Measurements from ENCODE around the gene PARK7.
A peak's percentile ranks its signal among the peaks of the same experiment; 100 is the strongest.
"Not testable (repeated sequence)": the region's sequence is repeated elsewhere in the genome, so short reads cannot be mapped to it uniquely, and the experiment has no call there.

Gene PARK7

GRCh38 chr1:7948960-7949359, 12.6 kb upstream of the PARK7 start:
- no peak for DNase-seq

GRCh38 chr1:7952791-7953190, 8.7 kb upstream of the PARK7 start:
- not testable (repeated sequence) for DNase-seq

- peak; percentile 93 for DNase-seq
These were observed 7.5 kb upstream of the PARK7 start for GRCh38 chr1:7953850-7954609.

GRCh38 chr1:7954683-7955082, 6.8 kb upstream of the PARK7 start:
- DNase-seq: no peak

- DNase-seq: no peak
These were observed 5.1 kb upstream of the PARK7 start for GRCh38 chr1:7956218-7957032.

- no peak for DNase-seq
These were observed 1.3 kb upstream of the PARK7 start for GRCh38 chr1:7960165-7960564.

GRCh38 chr1:7960867-7961215, 670 bp upstream of the PARK7 start:
- no peak for DNase-seq

- peak; percentile 30 for DNase-seq
These were observed 464 bp downstream of the PARK7 start for GRCh38 chr1:7962014-7962335.

- no peak for DNase-seq
These were observed 1.3 kb downstream of the PARK7 start for GRCh38 chr1:7962636-7963377.

- not testable (repeated sequence) for DNase-seq
These were observed 1.8 kb downstream of the PARK7 start for GRCh38 chr1:7963378-7963730.

GRCh38 chr1:7963841-7964240, 2.3 kb downstream of the PARK7 start:
- DNase-seq: not testable (repeated sequence)

- no peak for DNase-seq
These were observed 3.0 kb downstream of the PARK7 start for GRCh38 chr1:7964476-7964875.

- peak; percentile 67 for DNase-seq
These were observed 5.7 kb downstream of the PARK7 start for GRCh38 chr1:7967196-7967595.

GRCh38 chr1:7967651-7968050, 6.1 kb downstream of the PARK7 start:
- no peak for DNase-seq

- no peak for DNase-seq
These were observed 8.7 kb downstream of the PARK7 start for GRCh38 chr1:7970246-7970645.

GRCh38 chr1:7971024-7971423, 9.5 kb downstream of the PARK7 start:
- DNase-seq: no peak

GRCh38 chr1:7972285-7972684, 10.8 kb downstream of the PARK7 start:
- no peak for DNase-seq

GRCh38 chr1:7973086-7973485, 11.6 kb downstream of the PARK7 start:
- DNase-seq: no peak

GRCh38 chr1:7975212-7975865, 13.8 kb downstream of the PARK7 start:
- DNase-seq: peak; percentile 45

- no peak for DNase-seq
These were observed 19.5 kb downstream of the PARK7 start for GRCh38 chr1:7980984-7981383.

- DNase-seq: no peak
These were observed 21.7 kb downstream of the PARK7 start for GRCh38 chr1:7983086-7983778.

GRCh38 chr1:7984811-7985210, 23.3 kb downstream of the PARK7 start:
- no peak for DNase-seq

Data from NCI-H1105 treated with DMSO at 0.1 percent for 48 hours (cell line).